ENCODE data around the gene CALD1. TPM values are rescaled to one million over a fixed set of nuclear protein-coding genes. Genes with fewer than 3 reads are reported as not detected.

Gene CALD1
- total RNA-seq, 1 donor from 2014 or later, result 0.50 TPM

GRCh38 chr7:134891696-134892678, 112.6 kb downstream of the CALD1 start:
- intact Hi-C loops (cut with micrococcal nuclease), result no loop called here

- intact Hi-C loops (cut with micrococcal nuclease), result no loop called here
These were observed 113.5 kb downstream of the CALD1 start for GRCh38 chr7:134892963-134893362.

DNA sequence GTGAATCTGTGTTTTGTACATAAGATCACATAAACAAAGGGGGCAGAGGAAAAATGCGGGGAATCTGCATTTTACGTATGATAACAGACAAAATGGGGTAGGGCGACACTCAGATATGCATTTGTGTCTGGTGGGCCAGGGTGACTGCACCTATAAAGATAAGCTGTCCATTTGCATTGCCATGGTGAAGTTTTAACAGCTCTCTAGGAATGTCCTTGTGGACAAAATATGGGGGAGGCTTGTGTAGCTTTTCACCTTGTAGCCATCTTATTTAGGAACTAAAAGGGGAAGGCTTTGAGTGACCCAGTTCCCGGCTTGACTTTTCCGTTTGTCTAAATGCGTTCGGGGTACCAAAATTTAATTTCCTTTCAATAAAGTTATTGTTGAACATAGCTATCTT, 114.5 kb downstream of the CALD1 start:
- intact Hi-C loops (cut with micrococcal nuclease), result no loop called here

GRCh38 chr7:134894928-134895327, 115.5 kb downstream of the CALD1 start:
- intact Hi-C loops (cut with micrococcal nuclease), result no loop called here

GRCh38 chr7:134896073-134896472, 116.6 kb downstream of the CALD1 start:
- intact Hi-C loops (cut with micrococcal nuclease), result no loop called here

DNA sequence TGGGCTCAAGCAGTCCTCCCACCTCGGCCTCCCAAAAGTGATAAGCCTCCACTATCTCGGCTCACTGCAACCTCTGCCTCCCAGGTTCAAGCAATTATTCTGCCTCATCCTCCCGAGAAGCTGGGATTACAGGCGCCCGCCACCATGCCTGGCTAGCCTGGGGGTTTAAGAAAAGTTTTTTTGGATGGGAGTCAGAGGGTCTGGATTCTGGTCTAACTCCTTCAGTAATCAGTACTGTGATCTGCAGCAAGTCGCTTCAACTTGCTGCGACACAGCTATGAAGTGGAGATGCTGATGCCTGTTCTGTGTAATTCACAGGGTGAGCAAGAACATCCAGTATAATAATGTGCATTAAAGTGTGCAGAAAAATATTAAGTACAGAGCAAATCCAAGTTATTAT, 118.5 kb downstream of the CALD1 start:
- intact Hi-C loops (cut with micrococcal nuclease), result no loop called here

DNA sequence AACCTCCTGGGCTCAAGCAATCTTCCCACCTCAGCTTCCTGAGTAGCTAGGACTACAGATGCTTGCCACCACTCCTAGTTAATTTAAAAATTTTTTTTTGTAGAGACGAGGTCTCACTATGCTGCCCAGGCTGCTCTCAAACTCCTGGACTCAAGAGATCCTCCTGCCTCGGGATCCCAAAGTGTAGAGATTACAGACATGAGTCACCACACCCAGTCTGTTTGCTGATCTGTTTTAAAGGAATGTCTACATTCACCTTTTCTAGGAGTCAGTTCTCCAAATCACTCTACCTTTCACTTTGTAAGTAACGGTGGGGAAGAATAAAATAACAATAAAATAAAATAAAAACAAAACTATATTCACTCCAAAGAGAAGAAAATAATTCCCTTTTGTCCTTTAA, 120.3 kb downstream of the CALD1 start:
- intact Hi-C loops (cut with micrococcal nuclease), result no loop called here

- intact Hi-C loops (cut with micrococcal nuclease), result no loop called here
These were observed 120.9 kb downstream of the CALD1 start for GRCh38 chr7:134900166-134900982.

- intact Hi-C loops (cut with micrococcal nuclease), result no loop called here
These were observed 122.1 kb downstream of the CALD1 start for GRCh38 chr7:134901389-134902020.

GRCh38 chr7:134902058-134902457, 122.6 kb downstream of the CALD1 start:
- intact Hi-C loops (cut with micrococcal nuclease), result no loop called here

DNA sequence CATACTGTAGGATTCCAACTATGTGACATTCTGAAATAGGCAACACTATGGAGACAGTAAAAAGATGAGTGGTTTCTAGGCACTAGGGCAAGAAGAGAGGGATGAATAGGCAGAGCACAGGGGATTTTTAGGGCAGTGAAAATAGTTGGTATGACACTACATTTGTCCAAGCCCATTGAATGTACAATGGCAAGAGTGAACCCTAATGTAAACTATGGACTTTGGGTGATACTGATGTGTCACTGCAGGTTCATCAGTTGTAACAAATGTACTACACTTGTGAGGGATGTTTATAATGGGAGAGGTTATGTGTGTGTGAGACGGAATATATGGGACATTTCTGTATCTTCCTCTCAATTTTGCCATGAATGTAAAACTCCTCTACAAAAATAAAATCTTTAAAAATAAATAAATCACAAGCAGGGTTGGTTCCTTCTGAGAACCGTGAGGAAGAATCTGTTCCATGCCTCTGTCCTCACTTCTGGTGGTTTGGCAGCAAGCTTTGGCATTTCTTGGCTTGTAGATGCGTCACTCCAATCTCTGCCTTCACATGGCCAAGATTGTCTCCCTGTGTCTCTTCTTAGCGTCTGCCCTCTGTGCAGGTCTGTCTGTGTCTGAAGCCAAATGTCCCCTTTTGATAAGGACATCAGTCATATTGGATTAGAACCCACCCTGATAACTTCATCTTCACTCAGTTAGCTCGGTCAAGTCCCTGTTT, 123.8 kb downstream of the CALD1 start:
- intact Hi-C loops (cut with micrococcal nuclease), result no loop called here

GRCh38 chr7:134905375-134905774, 125.9 kb downstream of the CALD1 start:
- intact Hi-C loops (cut with micrococcal nuclease), result no loop called here

- intact Hi-C loops (cut with micrococcal nuclease), result no loop called here
These were observed 127.6 kb downstream of the CALD1 start for GRCh38 chr7:134907000-134907399.

DNA sequence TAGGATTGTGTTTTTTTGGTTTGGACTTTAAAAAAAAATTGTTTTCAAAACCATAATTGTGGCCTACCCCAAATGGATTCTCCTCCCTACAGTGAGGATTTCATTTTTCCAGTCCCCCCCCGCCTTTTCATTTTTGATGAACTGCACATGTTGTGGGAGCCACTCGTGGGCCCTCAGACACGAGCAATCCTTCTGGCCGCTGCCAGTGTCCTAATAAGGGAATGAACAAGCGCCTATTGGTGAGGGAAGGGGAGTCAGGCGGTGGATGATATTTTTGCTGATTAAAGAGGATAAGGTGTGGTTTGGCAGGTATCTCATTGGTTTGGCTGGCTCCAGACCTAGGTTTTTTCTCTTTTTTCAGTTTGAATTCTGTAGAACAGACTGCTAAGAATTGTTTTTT, 128.2 kb downstream of the CALD1 start:
- intact Hi-C loops (cut with micrococcal nuclease), result loop anchor here (2.0 kb wide), 1 partner anchor 21 kb away; no protein-coding TSS in a partner anchor

- intact Hi-C loops (cut with micrococcal nuclease), result loop anchor here (2.0 kb wide), 1 partner anchor 21 kb away; no protein-coding TSS in a partner anchor
These were observed 128.9 kb downstream of the CALD1 start for GRCh38 chr7:134908289-134908688.

DNA sequence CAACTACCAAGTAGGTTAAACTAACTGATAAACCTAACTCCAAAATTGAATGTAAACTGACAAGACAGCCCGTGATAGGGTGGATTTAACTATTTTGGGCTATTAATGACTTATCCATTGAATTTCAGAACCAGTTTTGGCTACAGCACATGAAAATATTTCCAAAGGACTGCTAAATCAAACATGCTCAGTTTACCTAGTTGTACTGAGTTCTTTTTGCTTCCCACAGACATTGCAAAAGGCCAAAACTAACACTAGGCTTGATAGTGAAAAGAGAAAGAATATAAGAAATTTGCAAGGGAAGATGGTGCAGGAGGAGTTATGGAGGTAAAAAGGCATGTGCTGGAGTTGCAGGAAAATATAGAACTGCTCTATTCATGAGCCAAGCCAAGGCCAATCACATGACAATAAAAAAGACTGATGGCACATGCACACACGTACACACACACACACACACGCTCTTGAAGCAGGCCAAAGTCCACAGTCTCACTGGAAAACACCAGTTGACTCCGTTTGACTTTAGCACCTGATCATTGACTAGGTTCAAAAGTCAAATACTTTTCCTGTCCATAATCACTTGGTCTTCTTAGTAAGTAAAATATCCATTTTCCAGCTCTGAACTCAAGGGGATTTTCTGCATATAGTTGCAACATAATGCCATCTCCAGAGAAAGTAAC, 130.9 kb downstream of the CALD1 start:
- intact Hi-C loops (cut with micrococcal nuclease), result no loop called here

- intact Hi-C loops (cut with micrococcal nuclease), result no loop called here
These were observed 131.5 kb downstream of the CALD1 start for GRCh38 chr7:134910968-134911367.

GRCh38 chr7:134916171-134916883, 136.9 kb downstream of the CALD1 start:
- intact Hi-C loops (cut with micrococcal nuclease), result no loop called here

- intact Hi-C loops (cut with micrococcal nuclease), result no loop called here
These were observed 139.8 kb downstream of the CALD1 start for GRCh38 chr7:134919240-134919641.
